ENCODE data around the gene ACSF3. TPM values are rescaled to one million over a fixed set of nuclear protein-coding genes. Genes with fewer than 3 reads are reported as not detected.

Gene ACSF3
- total and polyA plus RNA-seq, 2 donors (not counting 1 experiment from before 2014, with no cell fraction given) = 9.2 to 23.1 TPM

DNA sequence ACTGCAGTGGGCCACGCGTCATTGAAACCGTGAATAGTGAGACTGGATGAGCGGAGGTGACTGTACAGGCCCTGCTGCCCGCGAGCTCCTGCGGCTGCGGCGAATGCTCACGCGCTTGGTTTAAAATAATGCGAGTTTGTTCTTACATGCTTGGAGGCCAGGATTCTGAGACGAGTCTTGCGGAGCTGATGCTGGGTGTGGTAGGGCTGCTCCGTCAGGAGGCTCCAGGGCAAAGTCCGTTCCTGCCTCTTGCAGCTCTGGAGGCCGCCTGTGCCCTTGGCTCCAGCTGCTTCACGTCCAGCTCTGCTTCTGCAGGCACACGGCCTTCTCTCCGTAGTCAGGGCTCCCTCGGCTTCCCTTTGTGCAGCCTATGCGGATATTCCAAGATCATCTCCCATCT is 9.5 kb downstream of the ACSF3 start:
- DNase-seq (ENCODE audit: low read depth in 2 of 2) = no peak
- H3K36me3 ChIP-seq (ENCODE audit: control insufficient read depth, insufficient read depth, low read length) = peaks cover 23% of the 10 kb centered on the region

DNA sequence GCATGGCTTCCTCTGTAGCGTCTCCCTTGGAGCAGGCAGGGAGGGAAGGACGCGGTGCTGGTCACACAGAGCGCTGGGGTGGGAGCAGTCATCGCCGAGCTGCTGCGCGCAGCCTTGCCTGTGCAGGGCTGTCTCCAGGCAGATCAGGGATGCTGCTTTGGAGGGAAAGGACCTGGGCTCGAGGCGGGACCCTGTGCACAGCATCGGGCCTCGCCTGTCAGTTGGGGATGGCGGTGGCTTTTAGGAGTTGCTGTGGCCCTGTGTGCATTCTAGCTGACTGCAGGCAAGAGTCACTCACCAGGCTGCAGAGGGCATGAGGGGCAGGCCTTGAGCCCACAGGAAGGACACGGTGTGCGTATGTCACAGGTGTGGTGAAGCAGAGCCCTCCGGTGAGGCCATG is 10.1 kb downstream of the ACSF3 start:
- Histone ChIP-seq H3K27ac (ENCODE audit: insufficient read depth, low read length) (no peak overlapping the region), H3K27me3 (ENCODE audit: control insufficient read depth, insufficient read depth, low read length) (no peaks in the 10 kb centered on the region), H2AFZ (ENCODE audit: low read length) (no peak overlapping the region), H3K4me2 (ENCODE audit: extremely low read depth, insufficient read depth, low read length) (no peak overlapping the region), H3K36me3 (ENCODE audit: control insufficient read depth, insufficient read depth, low read length) (peaks cover 23% of the 10 kb centered on the region), H3K79me2 (ENCODE audit: control insufficient read depth, insufficient read depth, low read length) (no peaks in the 10 kb centered on the region), H3K4me3 (replicated peaks in 1 of 4; ENCODE audit: control extremely low read depth in 1 of 4, insufficient read depth in 1 of 4, low read depth in 3 of 4, low read length in 4 of 4) (no peak overlapping the region), H3K9me3 (ENCODE audit: control insufficient read depth, insufficient read depth, low read depth, low read length) (no peaks in the 10 kb centered on the region), H4K20me1 (ENCODE audit: control insufficient read depth, extremely low read depth, insufficient read depth, low read length) (no peaks in the 10 kb centered on the region), H3K9ac (ENCODE audit: insufficient read depth, low read length) (no peak overlapping the region), H3K4me1 (ENCODE audit: control insufficient read depth, extremely low read depth, insufficient read depth, low read length) (no peaks in the 10 kb centered on the region)
- DNase-seq (ENCODE audit: low read depth in 2 of 2) = no peak
- TF ChIP-seq EZH2 (IDR thresholded peaks at IDR 0.05; ENCODE audit: low read length, missing control alignments) (no peak), CTCF (conservative IDR thresholded peaks at IDR 0.05 in 1 of 2, IDR thresholded peaks at IDR 0.05 in 1 of 2; ENCODE audit: low read depth in 1 of 2, low read length in 2 of 2) (no peak)

More for the DNA sequence above, 9.5 kb downstream of the ACSF3 start:
- Histone ChIP-seq H3K9me3 (ENCODE audit: control insufficient read depth, insufficient read depth, low read depth, low read length) (no peaks in the 10 kb centered on the region), H3K79me2 (ENCODE audit: control insufficient read depth, insufficient read depth, low read length) (peaks cover 2% of the 10 kb centered on the region), H3K9ac (ENCODE audit: insufficient read depth, low read length) (no peak overlapping the region), H3K4me1 (ENCODE audit: control insufficient read depth, extremely low read depth, insufficient read depth, low read length) (no peaks in the 10 kb centered on the region), H4K20me1 (ENCODE audit: control insufficient read depth, extremely low read depth, insufficient read depth, low read length) (no peaks in the 10 kb centered on the region), H3K27ac (ENCODE audit: insufficient read depth, low read length) (no peak overlapping the region), H3K4me2 (ENCODE audit: extremely low read depth, insufficient read depth, low read length) (no peak overlapping the region), H3K4me3 (replicated peaks in 1 of 4; ENCODE audit: control extremely low read depth in 1 of 4, insufficient read depth in 1 of 4, low read depth in 3 of 4, low read length in 4 of 4) (no peak overlapping the region), H3K27me3 (ENCODE audit: control insufficient read depth, insufficient read depth, low read length) (no peaks in the 10 kb centered on the region), H2AFZ (ENCODE audit: low read length) (no peak overlapping the region)
- TF ChIP-seq EZH2 (IDR thresholded peaks at IDR 0.05; ENCODE audit: low read length, missing control alignments) (no peak), CTCF (conservative IDR thresholded peaks at IDR 0.05 in 1 of 2, IDR thresholded peaks at IDR 0.05 in 1 of 2; ENCODE audit: low read depth in 1 of 2, low read length in 2 of 2) (no peak)

- no peak overlapping the region for H3K27ac ChIP-seq (ENCODE audit: insufficient read depth, low read length)
- H3K79me2 ChIP-seq (ENCODE audit: control insufficient read depth, insufficient read depth, low read length) = no peaks in the 10 kb centered on the region
- H3K27me3 ChIP-seq (ENCODE audit: control insufficient read depth, insufficient read depth, low read length) = no peaks in the 10 kb centered on the region
- no peaks in the 10 kb centered on the region for H4K20me1 ChIP-seq (ENCODE audit: control insufficient read depth, extremely low read depth, insufficient read depth, low read length)
- no peak for DNase-seq (ENCODE audit: low read depth in 2 of 2)
- TF ChIP-seq EZH2 (IDR thresholded peaks at IDR 0.05; ENCODE audit: low read length, missing control alignments) (no peak), CTCF (conservative IDR thresholded peaks at IDR 0.05 in 1 of 2, IDR thresholded peaks at IDR 0.05 in 1 of 2; ENCODE audit: low read depth in 1 of 2, low read length in 2 of 2) (no peak)
- no peak overlapping the region for H2AFZ ChIP-seq (ENCODE audit: low read length)
- H3K4me1 ChIP-seq (ENCODE audit: control insufficient read depth, extremely low read depth, insufficient read depth, low read length) = no peaks in the 10 kb centered on the region
- peaks cover 23% of the 10 kb centered on the region for H3K36me3 ChIP-seq (ENCODE audit: control insufficient read depth, insufficient read depth, low read length)
- H3K9ac ChIP-seq (ENCODE audit: insufficient read depth, low read length) = no peak overlapping the region
- no peaks in the 10 kb centered on the region for H3K9me3 ChIP-seq (ENCODE audit: control insufficient read depth, insufficient read depth, low read depth, low read length)
- no peak overlapping the region for H3K4me3 ChIP-seq (replicated peaks in 1 of 4; ENCODE audit: control extremely low read depth in 1 of 4, insufficient read depth in 1 of 4, low read depth in 3 of 4, low read length in 4 of 4)
- H3K4me2 ChIP-seq (ENCODE audit: extremely low read depth, insufficient read depth, low read length) = no peak overlapping the region
Observed at GRCh38 chr16:89104303-89104702, 10.7 kb downstream of the ACSF3 start.

All from fibroblast of lung (primary cell).